ENCODE measurements around the gene ELAVL1. TPM values are rescaled to one million over a fixed set of nuclear protein-coding genes. Genes with fewer than 3 reads are reported as not detected.

ELAVL1 gene
- 89.6 and 98.5 TPM in 2 replicates for total RNA-seq
- long read RNA-seq, full-length matches to known transcripts: 2 of 15 reads
- long read RNA-seq, partial matches to known transcripts: 4 of 15 reads
- long read RNA-seq, other reads (novel, unspliced or antisense): 9 of 15 reads

DNA sequence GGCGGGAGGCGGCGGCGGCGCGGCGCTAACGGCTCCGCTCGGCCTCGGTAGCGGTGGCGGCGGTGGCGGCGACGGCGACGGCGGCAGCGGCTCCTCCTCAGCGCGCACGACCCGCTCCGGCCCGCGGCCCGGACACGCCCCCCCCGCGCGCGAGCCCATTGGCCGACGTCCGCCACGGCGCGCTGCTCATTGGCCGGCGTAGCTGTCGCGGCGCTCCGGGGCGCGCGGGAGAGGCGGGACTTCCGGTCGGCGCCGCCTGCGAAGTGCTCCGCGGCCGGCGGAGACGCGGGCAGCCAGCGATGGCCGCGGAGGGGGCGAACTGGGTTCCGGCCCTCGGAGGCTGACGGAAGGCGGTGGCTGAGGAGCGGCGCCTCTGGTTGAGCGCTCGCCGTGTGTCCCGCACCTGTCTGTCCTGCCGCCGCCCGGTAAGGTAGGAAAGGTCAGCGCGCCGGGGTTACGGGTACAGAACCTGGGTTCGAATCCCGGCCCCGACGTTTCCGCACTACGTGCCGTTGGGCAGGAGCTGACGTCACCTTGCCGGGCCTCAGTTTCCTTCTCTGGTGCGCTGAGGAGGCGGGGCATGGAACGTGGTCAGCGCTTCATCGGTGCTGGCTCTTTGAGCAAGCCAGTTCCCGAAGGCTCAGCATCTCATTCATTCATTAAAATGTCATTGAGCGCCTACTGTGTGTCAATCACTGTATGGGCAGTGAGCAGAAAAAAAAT is at the start of gene ELAVL1:
Gene ELAVL1, minus strand, starts transcription at position 108 of the 723 bp plus-strand sequence. CDS start 13,826 bp downstream, outside the sequence.
- H3K27ac Mint-ChIP-seq (ENCODE audit: unreplicated experiment): peak within 1 kb of the TSS; percentile 76
- TF ChIP-seq, protein P1, sequence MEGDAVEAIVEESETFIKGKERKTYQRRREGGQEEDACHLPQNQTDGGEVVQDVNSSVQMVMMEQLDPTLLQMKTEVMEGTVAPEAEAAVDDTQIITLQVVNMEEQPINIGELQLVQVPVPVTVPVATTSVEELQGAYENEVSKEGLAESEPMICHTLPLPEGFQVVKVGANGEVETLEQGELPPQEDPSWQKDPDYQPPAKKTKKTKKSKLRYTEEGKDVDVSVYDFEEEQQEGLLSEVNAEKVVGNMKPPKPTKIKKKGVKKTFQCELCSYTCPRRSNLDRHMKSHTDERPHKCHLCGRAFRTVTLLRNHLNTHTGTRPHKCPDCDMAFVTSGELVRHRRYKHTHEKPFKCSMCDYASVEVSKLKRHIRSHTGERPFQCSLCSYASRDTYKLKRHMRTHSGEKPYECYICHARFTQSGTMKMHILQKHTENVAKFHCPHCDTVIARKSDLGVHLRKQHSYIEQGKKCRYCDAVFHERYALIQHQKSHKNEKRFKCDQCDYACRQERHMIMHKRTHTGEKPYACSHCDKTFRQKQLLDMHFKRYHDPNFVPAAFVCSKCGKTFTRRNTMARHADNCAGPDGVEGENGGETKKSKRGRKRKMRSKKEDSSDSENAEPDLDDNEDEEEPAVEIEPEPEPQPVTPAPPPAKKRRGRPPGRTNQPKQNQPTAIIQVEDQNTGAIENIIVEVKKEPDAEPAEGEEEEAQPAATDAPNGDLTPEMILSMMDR (IDR thresholded peaks at IDR 0.05): no peak
- H3K27me3 Mint-ChIP-seq (ENCODE audit: unreplicated experiment): no peaks in the 10 kb centered on the region
- no peaks in the 10 kb centered on the region for H3K36me3 Mint-ChIP-seq (ENCODE audit: unreplicated experiment)
- peaks cover 34% of the 10 kb centered on the region for H3K4me1 Mint-ChIP-seq (ENCODE audit: unreplicated experiment)
- no peaks in the 10 kb centered on the region for H3K9me3 Mint-ChIP-seq (ENCODE audit: unreplicated experiment)
- H3K4me3 Mint-ChIP-seq (ENCODE audit: unreplicated experiment): peak within 1 kb of the TSS; percentile 92
- peak; percentile 98 for DNase-seq (ENCODE audit: extremely low spot score, unreplicated experiment)

GRCh38 chr19:8054169-8054568 is 48.7 kb upstream of the ELAVL1 start:
- no peak for DNase-seq (ENCODE audit: extremely low spot score, unreplicated experiment)
- no peak overlapping the region for H3K4me3 Mint-ChIP-seq (ENCODE audit: unreplicated experiment)
- TF ChIP-seq, protein P1 (IDR thresholded peaks at IDR 0.05): no peak
- H3K36me3 Mint-ChIP-seq (ENCODE audit: unreplicated experiment): no peaks in the 10 kb centered on the region
- H3K9me3 Mint-ChIP-seq (ENCODE audit: unreplicated experiment): no peaks in the 10 kb centered on the region
- H3K27me3 Mint-ChIP-seq (ENCODE audit: unreplicated experiment): no peaks in the 10 kb centered on the region
- no peak overlapping the region for H3K27ac Mint-ChIP-seq (ENCODE audit: unreplicated experiment)
- H3K4me1 Mint-ChIP-seq (ENCODE audit: unreplicated experiment): peaks cover 5% of the 10 kb centered on the region

GRCh38 chr19:8052464-8052859 is 47.0 kb upstream of the ELAVL1 start, which contains the start of gene CCL25:
Gene CCL25, plus strand, starts transcription at chr19:8052760. Its CDS starts 290 bp downstream, at chr19:8053050.
- Mint-ChIP-seq H3K27me3 (ENCODE audit: unreplicated experiment) (peaks cover 8% of the 10 kb centered on the region), H3K36me3 (ENCODE audit: unreplicated experiment) (no peaks in the 10 kb centered on the region), H3K9me3 (ENCODE audit: unreplicated experiment) (no peaks in the 10 kb centered on the region), H3K4me1 (ENCODE audit: unreplicated experiment) (peaks cover 5% of the 10 kb centered on the region), H3K27ac (ENCODE audit: unreplicated experiment) (no peak within 1 kb of the TSS), H3K4me3 (ENCODE audit: unreplicated experiment) (no peak within 1 kb of the TSS)
- DNase-seq (ENCODE audit: extremely low spot score, unreplicated experiment): no peak
- TF ChIP-seq, protein P1 (IDR thresholded peaks at IDR 0.05): no peak

DNA sequence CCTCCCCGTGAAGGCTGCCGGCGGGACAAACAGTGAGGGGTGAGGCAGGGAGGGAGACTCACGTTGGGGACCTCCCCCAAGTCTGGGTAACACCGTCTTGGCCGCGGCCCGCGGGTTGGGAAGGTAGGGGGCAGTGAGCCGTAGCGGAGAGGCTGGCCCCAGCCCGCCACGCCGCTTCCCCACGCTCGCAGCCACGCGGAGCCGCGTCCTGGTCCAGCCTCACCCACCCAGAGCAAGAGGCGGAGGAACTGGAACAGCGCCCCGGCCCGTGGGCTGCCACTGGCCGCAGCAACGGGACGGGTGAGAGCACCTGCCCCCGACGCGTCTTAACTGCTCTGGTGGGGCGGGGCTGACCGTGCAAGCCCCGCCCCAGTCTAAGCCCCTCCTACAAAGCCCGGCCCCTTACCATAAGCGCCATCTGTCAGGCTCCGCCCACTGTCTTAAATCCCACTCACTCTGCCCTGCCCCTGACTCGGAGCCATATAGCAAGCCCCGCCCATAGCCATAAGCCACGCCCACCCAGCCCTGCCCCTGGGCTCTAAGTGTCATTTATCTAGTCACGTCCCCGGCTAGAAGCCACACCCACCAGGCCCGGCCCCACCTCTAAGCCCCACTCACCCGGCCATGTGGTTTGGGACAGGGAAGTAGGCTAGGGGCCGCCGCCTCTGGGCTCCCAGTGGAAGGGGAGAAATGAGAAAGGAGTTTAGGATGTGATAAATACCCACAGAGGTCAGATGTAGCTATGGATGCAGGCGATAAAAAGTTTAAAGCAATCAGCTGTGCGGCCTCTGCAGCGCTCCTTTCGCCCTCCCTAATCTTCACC is 45.0 kb upstream of the ELAVL1 start:
- H3K4me1 Mint-ChIP-seq (ENCODE audit: unreplicated experiment): peaks cover 5% of the 10 kb centered on the region
- H3K27me3 Mint-ChIP-seq (ENCODE audit: unreplicated experiment): peaks cover 16% of the 10 kb centered on the region
- no peak overlapping the region for H3K4me3 Mint-ChIP-seq (ENCODE audit: unreplicated experiment)
- no peak overlapping the region for H3K27ac Mint-ChIP-seq (ENCODE audit: unreplicated experiment)
- H3K9me3 Mint-ChIP-seq (ENCODE audit: unreplicated experiment): no peaks in the 10 kb centered on the region
- no peak for DNase-seq (ENCODE audit: extremely low spot score, unreplicated experiment)
- H3K36me3 Mint-ChIP-seq (ENCODE audit: unreplicated experiment): no peaks in the 10 kb centered on the region
- TF ChIP-seq, protein P1 (IDR thresholded peaks at IDR 0.05): no peak
